Activated CD4-positive, alpha-beta T cell treated with anti-CD3 and anti-CD28 coated beads, Interleukin-10, Interleukin-2, amounts not matched to agents 100 ng/mL and 50 ng/mL, durations not matched to agents 16 hours and 8 hours (primary cell): ENCODE results near the gene TRIM69.
"Not testable (repeated sequence)": the region's sequence is repeated elsewhere in the genome, so short reads cannot be mapped to it uniquely, and the experiment has no call there.

Experiments used
- DNase-seq: peaks from one replicate; pipeline ENCODE4 v3.0.0-alpha.2; 2020

TRIM69 gene

GRCh38 chr15:44716983-44717602 is 19.2 kb upstream of the TRIM69 start:
- no peak for DNase-seq

- DNase-seq = no peak
These were observed 18.0 kb upstream of the TRIM69 start for GRCh38 chr15:44718180-44718926.

- DNase-seq = no peak
These were observed 17.4 kb upstream of the TRIM69 start for GRCh38 chr15:44718927-44719292.

GRCh38 chr15:44719293-44719999 is 16.9 kb upstream of the TRIM69 start:
- DNase-seq = peak; percentile 90

GRCh38 chr15:44720000-44720435 is 16.3 kb upstream of the TRIM69 start:
- DNase-seq = not testable (repeated sequence)

- DNase-seq = no peak
These were observed 15.7 kb upstream of the TRIM69 start for GRCh38 chr15:44720460-44721176.

GRCh38 chr15:44722011-44722410 is 14.3 kb upstream of the TRIM69 start:
- DNase-seq = no peak

- DNase-seq = no peak
These were observed 10.2 kb upstream of the TRIM69 start for GRCh38 chr15:44726136-44726535.

- DNase-seq = peak; percentile 96
These were observed 9.5 kb upstream of the TRIM69 start for GRCh38 chr15:44726568-44727484.

- DNase-seq = no peak
These were observed 8.7 kb upstream of the TRIM69 start for GRCh38 chr15:44727485-44728231.

GRCh38 chr15:44728232-44728575 is 8.1 kb upstream of the TRIM69 start:
- DNase-seq = not testable (repeated sequence)

- DNase-seq = peak; percentile 99
These were observed 7.5 kb upstream of the TRIM69 start for GRCh38 chr15:44728576-44729407.

GRCh38 chr15:44729408-44730127 is 6.8 kb upstream of the TRIM69 start:
- no peak for DNase-seq

GRCh38 chr15:44734839-44735481 is 1.4 kb upstream of the TRIM69 start:
- DNase-seq = no peak

- peak; percentile 74 for DNase-seq
These were observed 697 bp upstream of the TRIM69 start for GRCh38 chr15:44735482-44736180.

- DNase-seq = peak; percentile 63
These were observed 2.1 kb downstream of the TRIM69 start for GRCh38 chr15:44738340-44738984.

- not testable (repeated sequence) for DNase-seq
These were observed 3.0 kb downstream of the TRIM69 start for GRCh38 chr15:44739222-44739847.

GRCh38 chr15:44743454-44743853 is 7.1 kb downstream of the TRIM69 start:
- not testable (repeated sequence) for DNase-seq
